Measurements from ENCODE around the gene MAP6. TPM values are rescaled to one million over a fixed set of nuclear protein-coding genes. Genes with fewer than 3 reads are reported as not detected.

The MAP6 gene
- total and polyA plus RNA-seq, 10 of the 15 experiments (the other 5 are each of a cell fraction or from before 2014, with no cell fraction given), result 0.06 to 0.19 (median 0.11) TPM; not detected in 5

DNA sequence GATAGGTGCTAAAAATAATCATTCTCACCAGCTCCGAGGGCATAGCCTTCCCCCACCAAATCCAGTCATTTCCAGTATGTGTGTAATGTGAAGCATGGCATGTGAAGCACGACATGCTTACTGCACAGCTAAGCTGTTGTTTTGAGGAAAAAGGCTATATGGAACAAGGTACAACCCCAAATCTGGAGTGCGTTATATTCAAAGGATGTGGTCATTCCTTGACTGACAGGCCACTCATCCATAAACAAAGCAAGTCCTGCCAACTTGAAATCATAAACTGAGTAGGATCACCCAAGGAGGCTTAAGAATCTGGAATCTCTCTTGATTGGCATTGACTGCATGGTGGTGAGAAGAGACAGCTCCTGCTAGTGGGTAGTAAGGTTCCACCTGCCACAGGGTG lies 3.7 kb downstream of the MAP6 start:
- no peak for ATAC-seq
- H3K27me3 ChIP-seq (replicated peaks in 1 of 2; ENCODE audit: control insufficient read depth in 2 of 2, insufficient read depth in 2 of 2, low read length in 1 of 2), result peaks cover 15 to 34% of the 10 kb centered on the region in 2 experiments
- H3K36me3 ChIP-seq (ENCODE audit: control insufficient read depth in 2 of 2, insufficient read depth in 2 of 2, low read length in 1 of 2), result no peaks in the 10 kb centered on the region
- WGBS (ENCODE audit: insufficient coverage, insufficient replicate concordance, low lambda C conversion rate, missing lambda C conversion rate), result 17% methylated on average over 3 of the region's 3 CpGs
- SMC1A ChIA-PET (ENCODE audit: uncharacterized antibody, unreplicated experiment), result no interaction called here
- no peak overlapping the region for H3K4me3 ChIP-seq
- POLR2A ChIA-PET, result no interaction called here
- no peak overlapping the region for H3K27ac ChIP-seq (ENCODE audit: control insufficient read depth, insufficient read depth)
- CTCF ChIA-PET, result interaction anchor here (0.7 to 1.7 kb wide), 3 partner anchors 8 to 10 kb away, joined by 4 to 6 read pairs (median 4); no protein-coding TSS in a partner anchor
- H3K79me2 ChIP-seq (ENCODE audit: control insufficient read depth, insufficient read depth, low read length), result no peaks in the 10 kb centered on the region
- DNase-seq (ENCODE audit: low read depth, low spot score), result no peak
- intact Hi-C loops (cut with micrococcal nuclease; ENCODE audit: unreplicated experiment) (no loop called here), in situ Hi-C loops (cut with MboI) (no loop called here)
- H3K9ac ChIP-seq (ENCODE audit: control insufficient read depth, insufficient read depth, low read length), result no peak overlapping the region
- no peak overlapping the region for H3K4me2 ChIP-seq (ENCODE audit: control insufficient read depth, insufficient read depth)
- RAD21 ChIA-PET (ENCODE audit: unreplicated experiment), result no interaction called here
- no peaks in the 10 kb centered on the region; the same call in 2 of the 3 replicates for H3K9me3 ChIP-seq (replicated peaks; ENCODE audit: control insufficient read depth, insufficient read depth, low read length)
- FAIRE-seq, result no peak
- no peak overlapping the region for H2AFZ ChIP-seq (ENCODE audit: control insufficient read depth, low read depth, low read length)
- no peak for TF ChIP-seq BRCA1 (IDR thresholded peaks at IDR 0.05; ENCODE audit: low read depth, low read length)
- no peak for TF ChIP-seq HDGF (IDR thresholded peaks at IDR 0.05)
- TF ChIP-seq FOXM1 (IDR thresholded peaks at IDR 0.05; ENCODE audit: low read depth, low read length), result no peak
- TF ChIP-seq KAT2A (conservative IDR thresholded peaks at IDR 0.05; ENCODE audit: control insufficient read depth, low read depth, low read length), result no peak
- TF ChIP-seq NBN (IDR thresholded peaks at IDR 0.05), result no peak
- TF ChIP-seq, protein P1, sequence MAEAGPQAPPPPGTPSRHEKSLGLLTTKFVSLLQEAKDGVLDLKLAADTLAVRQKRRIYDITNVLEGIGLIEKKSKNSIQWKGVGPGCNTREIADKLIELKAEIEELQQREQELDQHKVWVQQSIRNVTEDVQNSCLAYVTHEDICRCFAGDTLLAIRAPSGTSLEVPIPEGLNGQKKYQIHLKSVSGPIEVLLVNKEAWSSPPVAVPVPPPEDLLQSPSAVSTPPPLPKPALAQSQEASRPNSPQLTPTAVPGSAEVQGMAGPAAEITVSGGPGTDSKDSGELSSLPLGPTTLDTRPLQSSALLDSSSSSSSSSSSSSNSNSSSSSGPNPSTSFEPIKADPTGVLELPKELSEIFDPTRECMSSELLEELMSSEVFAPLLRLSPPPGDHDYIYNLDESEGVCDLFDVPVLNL (IDR thresholded peaks at IDR 0.05; ENCODE audit: low read depth, low read length), result no peak
- TF ChIP-seq RUNX3 (IDR thresholded peaks at IDR 0.05; ENCODE audit: low read length), result no peak
- TF ChIP-seq DPF2 (IDR thresholded peaks at IDR 0.05), result no peak
- TF ChIP-seq, protein P2, sequence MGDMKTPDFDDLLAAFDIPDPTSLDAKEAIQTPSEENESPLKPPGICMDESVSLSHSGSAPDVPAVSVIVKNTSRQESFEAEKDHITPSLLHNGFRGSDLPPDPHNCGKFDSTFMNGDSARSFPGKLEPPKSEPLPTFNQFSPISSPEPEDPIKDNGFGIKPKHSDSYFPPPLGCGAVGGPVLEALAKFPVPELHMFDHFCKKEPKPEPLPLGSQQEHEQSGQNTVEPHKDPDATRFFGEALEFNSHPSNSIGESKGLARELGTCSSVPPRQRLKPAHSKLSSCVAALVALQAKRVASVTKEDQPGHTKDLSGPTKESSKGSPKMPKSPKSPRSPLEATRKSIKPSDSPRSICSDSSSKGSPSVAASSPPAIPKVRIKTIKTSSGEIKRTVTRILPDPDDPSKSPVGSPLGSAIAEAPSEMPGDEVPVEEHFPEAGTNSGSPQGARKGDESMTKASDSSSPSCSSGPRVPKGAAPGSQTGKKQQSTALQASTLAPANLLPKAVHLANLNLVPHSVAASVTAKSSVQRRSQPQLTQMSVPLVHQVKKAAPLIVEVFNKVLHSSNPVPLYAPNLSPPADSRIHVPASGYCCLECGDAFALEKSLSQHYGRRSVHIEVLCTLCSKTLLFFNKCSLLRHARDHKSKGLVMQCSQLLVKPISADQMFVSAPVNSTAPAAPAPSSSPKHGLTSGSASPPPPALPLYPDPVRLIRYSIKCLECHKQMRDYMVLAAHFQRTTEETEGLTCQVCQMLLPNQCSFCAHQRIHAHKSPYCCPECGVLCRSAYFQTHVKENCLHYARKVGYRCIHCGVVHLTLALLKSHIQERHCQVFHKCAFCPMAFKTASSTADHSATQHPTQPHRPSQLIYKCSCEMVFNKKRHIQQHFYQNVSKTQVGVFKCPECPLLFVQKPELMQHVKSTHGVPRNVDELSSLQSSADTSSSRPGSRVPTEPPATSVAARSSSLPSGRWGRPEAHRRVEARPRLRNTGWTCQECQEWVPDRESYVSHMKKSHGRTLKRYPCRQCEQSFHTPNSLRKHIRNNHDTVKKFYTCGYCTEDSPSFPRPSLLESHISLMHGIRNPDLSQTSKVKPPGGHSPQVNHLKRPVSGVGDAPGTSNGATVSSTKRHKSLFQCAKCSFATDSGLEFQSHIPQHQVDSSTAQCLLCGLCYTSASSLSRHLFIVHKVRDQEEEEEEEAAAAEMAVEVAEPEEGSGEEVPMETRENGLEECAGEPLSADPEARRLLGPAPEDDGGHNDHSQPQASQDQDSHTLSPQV (IDR thresholded peaks at IDR 0.05), result no peak
- TF ChIP-seq ZNF24 (IDR thresholded peaks at IDR 0.05), result no peak
- TF ChIP-seq, protein P3, sequence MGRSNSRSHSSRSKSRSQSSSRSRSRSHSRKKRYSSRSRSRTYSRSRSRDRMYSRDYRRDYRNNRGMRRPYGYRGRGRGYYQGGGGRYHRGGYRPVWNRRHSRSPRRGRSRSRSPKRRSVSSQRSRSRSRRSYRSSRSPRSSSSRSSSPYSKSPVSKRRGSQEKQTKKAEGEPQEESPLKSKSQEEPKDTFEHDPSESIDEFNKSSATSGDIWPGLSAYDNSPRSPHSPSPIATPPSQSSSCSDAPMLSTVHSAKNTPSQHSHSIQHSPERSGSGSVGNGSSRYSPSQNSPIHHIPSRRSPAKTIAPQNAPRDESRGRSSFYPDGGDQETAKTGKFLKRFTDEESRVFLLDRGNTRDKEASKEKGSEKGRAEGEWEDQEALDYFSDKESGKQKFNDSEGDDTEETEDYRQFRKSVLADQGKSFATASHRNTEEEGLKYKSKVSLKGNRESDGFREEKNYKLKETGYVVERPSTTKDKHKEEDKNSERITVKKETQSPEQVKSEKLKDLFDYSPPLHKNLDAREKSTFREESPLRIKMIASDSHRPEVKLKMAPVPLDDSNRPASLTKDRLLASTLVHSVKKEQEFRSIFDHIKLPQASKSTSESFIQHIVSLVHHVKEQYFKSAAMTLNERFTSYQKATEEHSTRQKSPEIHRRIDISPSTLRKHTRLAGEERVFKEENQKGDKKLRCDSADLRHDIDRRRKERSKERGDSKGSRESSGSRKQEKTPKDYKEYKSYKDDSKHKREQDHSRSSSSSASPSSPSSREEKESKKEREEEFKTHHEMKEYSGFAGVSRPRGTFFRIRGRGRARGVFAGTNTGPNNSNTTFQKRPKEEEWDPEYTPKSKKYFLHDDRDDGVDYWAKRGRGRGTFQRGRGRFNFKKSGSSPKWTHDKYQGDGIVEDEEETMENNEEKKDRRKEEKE (IDR thresholded peaks at IDR 0.05), result no peak
- TF ChIP-seq SUPT20H (IDR thresholded peaks at IDR 0.05; ENCODE audit: borderline replicate concordance, control insufficient read depth, low read depth, low read length), result no peak
- no peak for TF ChIP-seq ESRRA (IDR thresholded peaks at IDR 0.05; ENCODE audit: low read length)
- no peak for TF ChIP-seq PML (IDR thresholded peaks at IDR 0.05; ENCODE audit: low read length)
- TF ChIP-seq NFIC (IDR thresholded peaks at IDR 0.05; ENCODE audit: low read depth, low read length), result no peak
- no peak for TF ChIP-seq CBX3 (IDR thresholded peaks at IDR 0.05; ENCODE audit: borderline replicate concordance, low read depth)
- no peak for TF ChIP-seq TCF7 (IDR thresholded peaks at IDR 0.05; ENCODE audit: borderline replicate concordance)
- no peak for TF ChIP-seq SIN3A (IDR thresholded peaks at IDR 0.05; ENCODE audit: low read depth, low read length)
- BruUV-seq (replicated peaks), result no TSS peak
- peaks cover 15% of the 10 kb centered on the region; the same call in 1 of the 2 replicates for H3K4me1 ChIP-seq (ENCODE audit: control insufficient read depth, insufficient read depth, low read length)
- no peaks in the 10 kb centered on the region for H4K20me1 ChIP-seq (ENCODE audit: control insufficient read depth, insufficient read depth)

Data from GM12878 (cell line).